Right atrium auricular region (tissue), 2 donors: ENCODE data around the gene CFAP107. TPM values are rescaled to one million over a fixed set of nuclear protein-coding genes. Genes with fewer than 3 reads are reported as not detected.
A peak's percentile ranks its signal among the peaks of the same experiment; 100 is the strongest.
"Not testable (repeated sequence)": the region's sequence is repeated elsewhere in the genome, so short reads cannot be mapped to it uniquely, and the experiment has no call there.

ENCODE experiments used
- DNase-seq: peaks from one replicate; pipeline ENCODE4 v3.0.0-alpha.2; 2019; ENCODE audit warnings: low spot score
- H3K27ac ChIP-seq, 2 donors: fragments of 200-600 bp; sonication (generic); 1 replicate in 1 of 2; 2 replicates in 1 of 2; pipeline ENCODE4 v1.5.1; 2016 to 2019
- H3K27me3 ChIP-seq, 2 donors: fragments of 200-600 bp; sonication (generic); one replicate each; pipeline versions ENCODE4 v1.5.1 to v1.6.0; 2017 to 2019
- H3K36me3 ChIP-seq: fragments of 200-600 bp; sonication (generic); one replicate; pipeline ENCODE4 v1.5.1; 2016
- H3K4me1 ChIP-seq, 2 donors: fragments of 200-600 bp; sonication (generic); one replicate each; pipeline versions ENCODE4 v1.5.1 to v1.6.0; 2017 to 2019
- H3K4me3 ChIP-seq, 2 donors: fragments of 200-600 bp; sonication (generic); 1 replicate in 1 of 2; 2 replicates in 1 of 2; pipeline ENCODE4 v1.5.1; 2017 to 2019; ENCODE audit warnings: mild to moderate bottlenecking in 1 of 2, moderate library complexity in 1 of 2
- H3K9me3 ChIP-seq, 2 donors: fragments of 200-600 bp; sonication (generic); one replicate each; pipeline ENCODE4 v1.5.1; 2019
- total RNA-seq, 2 donors: library from RNA; depleted of rRNA; stranded (reverse); fragments of >200 nt; gene quantifications; one replicate each; pipeline ENCODE4 v1.1.0, GENCODE V29; 2016
- TF ChIP-seq, protein P1 (sequence below), 2 donors: fragments of 200-600 bp; sonication (generic); IDR thresholded peaks; one replicate each; pipeline ENCODE4 v1.5.1; 2019; ENCODE audit warnings: antibody characterized with exemption in 2 of 2

CFAP107 gene
- total RNA-seq, 2 donors from 2014 or later = not detected

DNA sequence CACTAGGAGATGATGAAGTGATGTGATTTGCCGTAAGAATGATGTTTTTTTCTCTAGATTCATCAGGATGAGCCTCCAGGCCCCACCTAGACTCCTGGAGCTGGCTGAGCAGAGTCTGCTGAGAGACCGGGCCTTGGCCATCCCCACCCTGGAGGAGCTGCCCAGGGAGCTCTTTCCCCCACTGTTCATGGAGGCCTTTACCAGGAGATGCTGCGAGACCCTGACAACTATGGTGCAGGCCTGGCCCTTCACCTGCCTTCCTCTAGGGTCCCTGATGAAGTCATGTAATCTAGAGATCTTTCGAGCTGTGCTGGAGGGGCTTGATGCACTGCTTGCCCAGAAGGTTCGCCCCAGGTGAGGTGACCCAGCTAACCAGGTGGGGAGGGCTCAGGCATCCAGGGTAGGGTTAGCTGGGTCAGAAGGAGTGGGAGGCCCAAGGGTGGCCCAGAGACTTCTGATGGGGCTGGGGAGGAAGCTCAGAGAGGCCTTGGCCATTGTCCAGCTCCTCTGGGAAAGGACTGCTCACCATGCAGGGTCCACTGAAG is 28.9 kb downstream of the CFAP107 start:
- Histone ChIP-seq H3K4me1 (no peaks in the 10 kb centered on the region), H3K9me3 (no peaks in the 10 kb centered on the region), H3K27me3 (no peaks in the 10 kb centered on the region), H3K36me3 (no peaks in the 10 kb centered on the region), H3K27ac (no peak overlapping the region), H3K4me3 (no peak overlapping the region)
- DNase-seq = peak; percentile 38
- TF ChIP-seq, protein P1, sequence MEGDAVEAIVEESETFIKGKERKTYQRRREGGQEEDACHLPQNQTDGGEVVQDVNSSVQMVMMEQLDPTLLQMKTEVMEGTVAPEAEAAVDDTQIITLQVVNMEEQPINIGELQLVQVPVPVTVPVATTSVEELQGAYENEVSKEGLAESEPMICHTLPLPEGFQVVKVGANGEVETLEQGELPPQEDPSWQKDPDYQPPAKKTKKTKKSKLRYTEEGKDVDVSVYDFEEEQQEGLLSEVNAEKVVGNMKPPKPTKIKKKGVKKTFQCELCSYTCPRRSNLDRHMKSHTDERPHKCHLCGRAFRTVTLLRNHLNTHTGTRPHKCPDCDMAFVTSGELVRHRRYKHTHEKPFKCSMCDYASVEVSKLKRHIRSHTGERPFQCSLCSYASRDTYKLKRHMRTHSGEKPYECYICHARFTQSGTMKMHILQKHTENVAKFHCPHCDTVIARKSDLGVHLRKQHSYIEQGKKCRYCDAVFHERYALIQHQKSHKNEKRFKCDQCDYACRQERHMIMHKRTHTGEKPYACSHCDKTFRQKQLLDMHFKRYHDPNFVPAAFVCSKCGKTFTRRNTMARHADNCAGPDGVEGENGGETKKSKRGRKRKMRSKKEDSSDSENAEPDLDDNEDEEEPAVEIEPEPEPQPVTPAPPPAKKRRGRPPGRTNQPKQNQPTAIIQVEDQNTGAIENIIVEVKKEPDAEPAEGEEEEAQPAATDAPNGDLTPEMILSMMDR (IDR thresholded peaks at IDR 0.05) = no peak

DNA sequence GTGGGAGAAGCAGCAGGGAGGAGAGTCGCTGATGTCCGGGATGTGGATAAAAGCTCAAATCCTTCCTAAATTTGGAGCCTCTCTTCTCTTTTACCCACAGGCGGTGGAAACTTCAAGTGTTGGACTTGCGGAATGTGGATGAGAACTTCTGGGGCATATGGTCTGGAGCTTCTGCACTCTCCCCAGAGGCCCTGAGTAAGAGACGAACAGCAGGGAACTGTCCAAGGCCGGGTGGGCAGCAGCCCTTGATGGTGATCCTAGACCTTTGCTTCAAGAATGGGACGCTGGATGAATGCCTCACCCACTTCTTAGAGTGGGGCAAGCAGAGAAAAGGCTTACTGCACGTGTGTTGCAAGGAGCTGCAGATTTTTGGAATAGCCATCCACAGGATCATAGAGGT is 29.4 kb downstream of the CFAP107 start:
- Histone ChIP-seq H3K4me1 (no peaks in the 10 kb centered on the region), H3K4me3 (no peak overlapping the region), H3K27ac (no peak overlapping the region), H3K27me3 (no peaks in the 10 kb centered on the region), H3K36me3 (no peaks in the 10 kb centered on the region), H3K9me3 (no peaks in the 10 kb centered on the region)
- TF ChIP-seq, protein P1 (IDR thresholded peaks at IDR 0.05) = no peak
- DNase-seq = peak; percentile 38

DNA sequence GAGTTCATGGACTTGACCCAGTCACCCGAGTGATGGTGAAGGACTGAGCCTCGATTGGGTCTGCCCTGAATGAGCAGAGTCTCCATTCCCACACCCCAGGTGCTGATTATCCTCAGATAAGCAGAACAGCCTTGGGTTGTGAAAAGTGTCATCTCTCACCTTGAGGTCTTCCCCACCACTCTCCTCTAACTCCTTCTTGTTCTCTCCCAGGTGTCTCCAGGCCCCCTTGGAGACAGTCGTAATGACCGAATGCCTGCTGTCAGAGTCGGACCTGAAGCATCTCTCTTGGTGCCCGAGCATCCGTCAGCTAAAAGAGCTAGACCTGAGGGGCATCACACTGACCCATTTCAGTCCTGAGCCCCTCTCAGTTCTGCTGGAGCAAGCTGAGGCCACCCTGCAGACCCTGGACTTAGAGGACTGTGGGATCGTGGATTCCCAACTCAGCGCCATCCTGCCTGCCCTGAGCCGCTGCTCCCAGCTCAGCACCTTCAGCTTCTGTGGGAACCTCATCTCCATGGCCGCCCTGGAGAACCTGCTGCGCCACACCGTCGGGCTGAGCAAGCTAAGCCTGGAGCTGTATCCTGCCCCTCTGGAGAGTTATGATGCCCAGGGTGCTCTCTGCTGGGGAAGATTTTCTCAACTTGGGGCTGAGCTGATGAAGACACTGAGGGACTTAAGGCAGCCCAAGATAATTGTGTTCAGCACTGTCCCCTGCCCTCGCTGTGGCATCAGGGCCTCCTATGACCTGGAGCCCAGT is 31.0 kb downstream of the CFAP107 start:
- Histone ChIP-seq H3K27me3 (no peaks in the 10 kb centered on the region), H3K4me1 (no peaks in the 10 kb centered on the region), H3K4me3 (no peak overlapping the region), H3K27ac (no peak overlapping the region), H3K9me3 (no peaks in the 10 kb centered on the region), H3K36me3 (no peaks in the 10 kb centered on the region)
- peak; percentile 48 for DNase-seq
- TF ChIP-seq, protein P1 (IDR thresholded peaks at IDR 0.05) = no peak

DNA sequence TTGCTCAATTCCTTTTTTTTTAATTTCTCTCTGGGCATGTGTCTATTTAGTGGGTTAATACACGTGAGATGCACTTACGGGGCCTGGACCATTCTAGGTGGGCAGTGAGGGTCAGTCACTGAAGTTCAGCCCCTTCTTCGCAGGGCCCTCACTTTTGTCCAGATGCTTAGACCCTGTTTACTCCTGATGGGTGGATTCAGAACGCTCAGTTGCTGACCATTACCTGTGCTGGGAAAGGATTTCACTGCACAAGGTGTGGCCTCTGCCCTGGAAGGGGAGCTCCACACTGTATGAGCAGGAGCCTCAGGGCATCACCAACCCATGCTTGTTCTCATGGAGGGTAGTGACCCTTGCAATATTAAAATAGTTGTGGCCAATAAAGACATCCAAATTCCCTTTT is 32.1 kb downstream of the CFAP107 start:
- Histone ChIP-seq H3K4me1 (no peaks in the 10 kb centered on the region), H3K4me3 (no peak overlapping the region), H3K27ac (no peak overlapping the region), H3K9me3 (peaks cover 0 to under 1% of the 10 kb centered on the region in 2 donors), H3K27me3 (no peaks in the 10 kb centered on the region), H3K36me3 (no peaks in the 10 kb centered on the region)
- TF ChIP-seq, protein P1 (IDR thresholded peaks at IDR 0.05) = no peak
- DNase-seq = peak; percentile 16

DNA sequence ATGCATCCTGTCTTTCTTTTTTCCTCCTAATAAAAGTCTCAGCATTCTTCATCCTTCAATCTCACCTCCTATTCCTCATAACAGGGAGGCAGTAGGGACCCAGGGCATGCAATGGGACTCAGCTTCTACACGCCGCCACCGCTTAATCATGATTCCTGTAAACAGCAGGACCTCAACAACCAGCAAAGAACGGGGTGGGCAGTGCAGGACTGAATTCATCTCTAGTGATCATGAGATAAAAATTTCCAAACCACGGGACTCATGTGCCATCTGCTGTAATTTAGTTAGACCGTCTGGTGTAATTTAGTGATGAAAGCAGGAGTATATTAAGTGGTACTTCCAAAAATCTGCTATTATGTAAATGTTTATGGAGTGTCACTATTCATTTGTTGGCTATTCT is 32.9 kb downstream of the CFAP107 start:
- Histone ChIP-seq H3K36me3 (no peaks in the 10 kb centered on the region), H3K4me1 (no peaks in the 10 kb centered on the region), H3K9me3 (peaks cover 0 to 6% of the 10 kb centered on the region in 2 donors), H3K4me3 (no peak overlapping the region), H3K27me3 (no peaks in the 10 kb centered on the region), H3K27ac (no peak overlapping the region)
- TF ChIP-seq, protein P1 (IDR thresholded peaks at IDR 0.05) = no peak
- no peak for DNase-seq

DNA sequence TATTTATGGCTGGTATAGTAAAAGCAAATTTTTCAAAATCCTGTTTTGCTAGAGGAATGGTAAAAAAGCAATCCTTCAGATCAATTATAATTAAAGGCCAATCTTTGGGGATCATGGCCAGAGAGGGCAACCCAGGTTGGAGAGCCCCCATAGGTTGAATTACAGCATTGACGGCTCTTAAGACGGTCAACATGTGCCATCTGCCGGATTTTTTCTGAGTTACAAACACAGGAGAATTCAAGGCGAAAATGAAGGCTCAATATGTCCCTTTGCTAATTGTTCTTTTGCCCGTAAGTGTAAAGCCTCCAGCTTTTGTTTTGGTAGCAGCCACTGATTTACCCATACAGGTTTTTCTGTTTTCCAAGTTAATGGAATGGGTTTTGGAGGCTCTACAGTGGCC is 35.5 kb downstream of the CFAP107 start:
- not testable (repeated sequence) for H3K4me3 ChIP-seq, H3K36me3 ChIP-seq, H3K27me3 ChIP-seq, H3K4me1 ChIP-seq, H3K27ac ChIP-seq, DNase-seq
- peaks cover 0 to 27% of the 10 kb centered on the region in 2 donors for H3K9me3 ChIP-seq

DNA sequence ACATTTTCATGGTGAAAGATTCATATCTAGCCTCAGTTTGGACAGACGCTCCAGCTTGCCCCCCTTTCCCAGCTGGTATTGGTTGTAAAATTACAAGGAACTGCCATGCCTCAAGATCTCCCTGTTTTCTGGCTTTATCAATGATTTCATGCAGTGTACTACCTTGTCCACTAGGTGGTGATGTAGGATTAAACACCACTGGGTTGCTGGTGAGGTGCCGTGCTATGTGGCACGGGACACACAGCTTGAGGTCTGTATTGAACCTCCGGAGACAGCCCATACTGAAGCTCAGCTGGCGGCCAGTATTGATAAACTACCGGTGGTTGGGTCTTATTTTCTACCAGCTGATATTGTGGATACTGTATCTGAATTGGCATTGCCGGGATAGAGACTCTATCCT is 37.8 kb downstream of the CFAP107 start:
- H3K27me3 ChIP-seq, H3K4me1 ChIP-seq, H3K4me3 ChIP-seq, H3K36me3 ChIP-seq, H3K27ac ChIP-seq, DNase-seq: not testable (repeated sequence)
- H3K9me3 ChIP-seq = peaks cover 0 to 27% of the 10 kb centered on the region in 2 donors

DNA sequence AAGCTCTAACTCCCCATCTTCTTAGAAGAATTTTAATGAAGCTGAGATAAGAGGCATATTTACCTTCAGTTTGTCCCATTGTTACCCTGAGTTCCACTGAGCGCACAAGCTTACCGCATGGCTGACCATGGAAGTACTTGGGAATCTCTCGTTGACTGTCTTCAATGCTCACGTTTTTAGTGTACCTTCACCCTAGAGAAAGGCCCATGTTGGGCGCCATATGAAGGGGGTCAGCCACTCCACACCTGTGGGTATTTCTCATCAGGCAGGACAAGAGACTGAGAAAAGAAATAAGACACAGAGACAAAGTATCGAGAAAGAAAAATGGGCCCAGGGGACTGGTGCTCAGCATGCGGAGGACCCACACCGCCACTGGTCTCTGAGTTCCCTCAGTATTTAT is 38.7 kb downstream of the CFAP107 start:
- not testable (repeated sequence) for H3K4me1 ChIP-seq, H3K27me3 ChIP-seq, H3K36me3 ChIP-seq, H3K27ac ChIP-seq, H3K4me3 ChIP-seq
- H3K9me3 ChIP-seq = peaks cover 0 to 27% of the 10 kb centered on the region in 2 donors
- peak; percentile 7 for DNase-seq

DNA sequence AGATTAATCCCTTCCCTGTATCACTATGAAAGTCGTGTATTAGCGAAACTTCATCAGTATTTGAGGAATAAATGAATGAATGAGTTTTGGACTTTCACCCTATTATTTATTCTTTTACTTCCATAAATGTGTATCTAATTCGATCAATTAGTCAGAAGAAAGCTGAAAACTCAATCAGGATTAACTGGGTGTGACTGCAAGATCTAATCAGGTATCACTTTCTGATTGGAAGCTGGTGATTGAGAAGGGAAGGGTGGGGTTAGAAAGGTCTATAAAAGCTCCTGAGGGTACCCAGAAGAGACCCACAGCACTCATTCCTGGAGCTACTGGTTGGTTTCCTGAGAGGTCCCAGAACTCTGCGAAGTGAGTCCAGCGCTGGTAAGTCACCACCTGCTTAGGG is 45.1 kb downstream of the CFAP107 start, which contains the start of gene PRAMEF1:
Gene PRAMEF1, plus strand, starts transcription at position 301 of the 400 bp plus-strand sequence. CDS start 1,831 bp downstream, outside the sequence.
- DNase-seq, H3K9me3 ChIP-seq, H3K4me1 ChIP-seq, H3K27ac ChIP-seq, H3K27me3 ChIP-seq, H3K4me3 ChIP-seq, H3K36me3 ChIP-seq: not testable (repeated sequence)
